GM21825 (cell line): ENCODE results near the gene SEMA3F.

ENCODE experiments used
- ATAC-seq: cut with Tn5 transposase; IDR thresholded peaks from one replicate; pipeline ENCODE4 v1.9.1; 2021; ENCODE audit warnings: mild to moderate bottlenecking, moderate library complexity; ENCODE audit not compliant: unreplicated experiment

SEMA3F gene

DNA sequence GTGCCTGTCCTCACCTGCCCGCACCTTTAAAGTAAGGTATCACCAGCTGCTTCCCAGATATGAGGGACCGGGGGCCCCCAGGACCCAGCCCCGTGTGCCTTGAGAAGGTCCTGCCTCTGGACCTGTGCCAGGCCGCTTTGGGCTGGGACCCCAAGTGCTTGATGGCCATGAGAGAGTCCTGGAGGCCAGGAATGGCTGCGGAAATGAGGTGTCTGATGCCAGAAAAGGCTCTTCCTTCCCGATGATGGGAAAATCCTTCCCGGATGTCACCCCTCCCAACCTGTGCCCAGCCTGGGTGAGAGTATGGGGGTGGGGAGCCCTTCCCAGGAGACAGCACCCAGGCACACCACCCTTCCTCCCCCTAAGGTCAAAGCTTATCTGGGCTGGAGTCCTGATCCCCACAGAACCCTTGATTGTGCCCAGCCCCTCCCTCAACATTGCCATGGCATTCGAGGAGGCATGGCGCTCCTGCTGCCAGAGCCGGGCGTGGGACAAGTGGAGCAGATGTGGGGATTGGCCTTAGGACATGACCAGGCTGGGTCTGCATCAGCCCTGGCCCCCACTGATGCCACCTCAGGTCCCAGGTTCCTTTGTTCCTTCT is 14.2 kb downstream of the SEMA3F start:
- ATAC-seq = no peak

DNA sequence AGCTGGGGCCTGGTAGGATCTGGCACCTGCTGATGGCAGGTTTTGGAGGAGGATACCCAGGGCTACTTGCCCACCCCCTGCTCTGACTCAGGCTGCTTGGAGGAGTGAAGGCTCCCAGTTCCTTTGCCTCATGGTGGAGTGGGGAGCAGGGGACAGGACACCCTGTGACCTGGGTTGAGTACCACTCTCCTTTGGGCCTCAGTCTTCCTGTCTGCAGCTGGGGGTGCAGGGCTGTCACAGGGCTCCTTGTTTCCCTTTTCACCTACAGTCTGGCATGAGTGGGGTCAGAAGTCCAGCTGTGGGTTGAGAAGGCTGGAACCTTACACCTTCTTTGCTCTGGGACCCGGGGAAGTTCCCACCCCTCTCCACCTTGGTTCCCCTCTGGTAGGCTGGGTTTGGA is 14.7 kb downstream of the SEMA3F start:
- no peak for ATAC-seq

GRCh38 chr3:50170689-50171088 is 15.6 kb downstream of the SEMA3F start:
- no peak for ATAC-seq

- ATAC-seq = no peak
These were observed 16.6 kb downstream of the SEMA3F start for GRCh38 chr3:50171540-50172301.

- ATAC-seq = no peak
These were observed 17.6 kb downstream of the SEMA3F start for GRCh38 chr3:50172626-50173220.

- no peak for ATAC-seq
These were observed 18.8 kb downstream of the SEMA3F start for GRCh38 chr3:50173685-50174516.

- no peak for ATAC-seq
These were observed 19.4 kb downstream of the SEMA3F start for GRCh38 chr3:50174517-50174895.

DNA sequence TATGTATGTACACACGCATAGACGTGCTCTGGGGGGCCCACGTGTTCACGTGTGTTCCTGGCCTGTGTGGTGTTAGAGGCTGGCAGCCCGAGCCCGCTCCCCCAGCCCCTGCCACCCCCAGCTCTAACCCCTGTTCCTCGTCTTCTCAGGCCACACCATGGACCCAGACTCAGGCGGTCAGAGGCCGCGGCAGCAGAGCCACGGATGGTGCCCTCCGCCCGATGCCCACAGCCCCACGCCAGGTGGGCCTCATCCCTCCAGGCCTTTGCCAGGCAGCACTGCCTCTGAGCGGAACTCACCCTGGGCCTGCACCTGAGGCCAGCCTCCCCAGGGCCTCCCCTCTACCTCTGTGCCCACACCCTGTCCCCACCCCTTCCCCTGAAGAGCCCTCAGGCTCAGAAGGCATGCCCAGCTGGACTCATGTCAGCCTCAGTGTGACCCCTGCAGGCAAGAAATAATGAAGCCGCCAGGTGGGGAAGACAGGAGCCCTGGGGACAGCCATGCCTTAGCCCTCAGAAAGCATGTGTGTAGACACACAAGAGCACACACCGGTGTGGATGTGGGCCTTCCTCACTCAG is 19.9 kb downstream of the SEMA3F start:
- ATAC-seq = no peak

GRCh38 chr3:50177346-50177745 is 22.2 kb downstream of the SEMA3F start:
- ATAC-seq = no peak

DNA sequence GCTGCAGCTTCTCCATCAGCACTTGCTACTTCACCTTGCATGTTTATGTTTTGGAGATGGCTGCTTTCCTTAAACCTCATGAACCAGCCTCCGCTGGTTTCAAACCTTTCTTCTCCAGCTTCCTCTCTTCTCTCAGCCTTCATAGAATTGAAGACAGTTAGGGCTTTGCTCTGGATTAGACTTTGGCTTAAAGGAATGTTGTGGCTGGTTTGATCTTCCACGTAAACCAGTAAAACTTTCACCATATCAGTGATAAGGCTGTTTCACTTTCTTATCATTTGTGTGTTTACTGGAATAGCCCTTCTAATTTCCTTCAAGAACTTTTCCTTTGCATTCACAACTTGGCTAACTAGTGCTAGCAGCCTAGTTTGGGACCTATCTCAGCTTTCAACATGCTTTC is 24.6 kb downstream of the SEMA3F start:
- no peak for ATAC-seq

DNA sequence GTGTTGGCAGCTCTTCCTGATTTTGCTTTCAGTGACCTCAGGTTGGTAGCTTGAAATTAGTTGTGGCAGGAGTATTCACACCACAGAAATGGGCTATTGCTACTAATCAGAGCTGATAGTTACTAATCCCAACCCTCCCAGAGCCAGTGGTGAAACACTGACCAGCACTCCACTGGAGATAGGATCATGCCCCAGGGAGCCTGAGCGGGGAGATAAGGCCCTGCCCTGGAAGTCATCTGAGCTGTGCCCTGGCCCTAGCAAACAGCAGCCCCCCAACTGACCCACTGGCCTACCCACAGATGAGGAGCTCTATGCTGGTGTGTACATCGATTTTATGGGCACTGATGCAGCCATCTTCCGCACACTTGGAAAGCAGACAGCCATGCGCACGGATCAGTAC is 26.9 kb downstream of the SEMA3F start:
- ATAC-seq = no peak

- no peak for ATAC-seq
These were observed 27.5 kb downstream of the SEMA3F start for GRCh38 chr3:50182533-50183099.

GRCh38 chr3:50183755-50184154 is 28.6 kb downstream of the SEMA3F start:
- ATAC-seq = no peak

- no peak for ATAC-seq
These were observed 29.3 kb downstream of the SEMA3F start for GRCh38 chr3:50184242-50184978.

DNA sequence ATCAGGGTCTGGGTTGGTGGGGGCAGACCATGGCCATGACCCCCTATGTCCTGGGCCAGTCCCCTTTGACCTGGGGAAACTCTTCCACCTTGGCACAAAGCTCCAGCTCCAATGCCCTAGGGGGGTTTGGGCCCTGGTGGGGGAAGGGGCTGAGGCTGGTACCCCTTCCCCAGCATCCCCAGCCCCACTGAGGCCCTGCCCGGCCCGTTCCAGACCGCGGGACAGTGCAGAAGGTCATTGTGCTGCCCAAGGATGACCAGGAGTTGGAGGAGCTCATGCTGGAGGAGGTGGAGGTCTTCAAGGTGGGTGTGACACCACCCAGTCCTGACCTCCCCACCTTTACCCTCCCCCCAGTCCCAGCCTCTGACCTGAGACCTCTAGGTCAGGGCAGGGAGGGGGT is 30.1 kb downstream of the SEMA3F start:
- ATAC-seq = no peak

DNA sequence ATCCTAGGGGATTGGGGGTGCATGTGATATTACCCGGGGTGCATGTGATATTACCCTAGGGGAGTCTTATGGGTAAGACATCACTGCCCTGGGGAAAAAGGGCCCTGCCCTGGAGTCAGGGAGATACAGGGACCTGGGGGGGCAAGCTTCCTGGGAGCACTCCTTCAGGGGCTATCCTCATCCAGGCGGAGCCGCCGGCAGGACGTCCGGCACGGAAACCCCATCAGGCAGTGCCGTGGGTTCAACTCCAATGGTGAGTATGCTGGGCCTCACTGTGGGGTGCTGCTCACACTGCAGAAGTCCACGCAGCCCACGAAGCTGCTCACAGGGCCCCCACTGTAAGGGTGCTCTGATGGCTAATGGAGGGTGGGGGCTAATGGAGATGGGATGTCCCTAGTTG is 31.0 kb downstream of the SEMA3F start:
- ATAC-seq = no peak

DNA sequence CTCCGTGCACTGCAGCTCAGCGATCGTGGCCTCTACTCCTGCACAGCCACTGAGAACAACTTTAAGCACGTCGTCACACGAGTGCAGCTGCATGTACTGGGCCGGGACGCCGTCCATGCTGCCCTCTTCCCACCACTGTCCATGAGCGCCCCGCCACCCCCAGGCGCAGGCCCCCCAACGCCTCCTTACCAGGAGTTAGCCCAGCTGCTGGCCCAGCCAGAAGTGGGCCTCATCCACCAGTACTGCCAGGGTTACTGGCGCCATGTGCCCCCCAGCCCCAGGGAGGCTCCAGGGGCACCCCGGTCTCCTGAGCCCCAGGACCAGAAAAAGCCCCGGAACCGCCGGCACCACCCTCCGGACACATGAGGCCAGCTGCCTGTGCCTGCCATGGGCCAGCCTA is 32.6 kb downstream of the SEMA3F start:
- ATAC-seq = no peak

GRCh38 chr3:50189274-50189673 is 34.1 kb downstream of the SEMA3F start:
- no peak for ATAC-seq

- ATAC-seq = no peak
These were observed 34.9 kb downstream of the SEMA3F start for GRCh38 chr3:50189989-50190388.
